ENCODE measurements around the gene KRTAP12-4. TPM values are rescaled to one million over a fixed set of nuclear protein-coding genes. Genes with fewer than 3 reads are reported as not detected.
"Not testable (repeated sequence)": the region's sequence is repeated elsewhere in the genome, so short reads cannot be mapped to it uniquely, and the experiment has no call there.

KRTAP12-4 gene
- total RNA-seq, 4 donors from 2014 or later = not detected

- H3K4me3 ChIP-seq = no peak overlapping the region
- H3K27ac ChIP-seq = no peak overlapping the region
- TF ChIP-seq POLR2AphosphoS5 (IDR thresholded peaks at IDR 0.05) (no peak), EP300 (IDR thresholded peaks at IDR 0.05) (no peak), CTCF (IDR thresholded peaks at IDR 0.05) (no peak), POLR2A (IDR thresholded peaks at IDR 0.05) (no peak)
- H3K9me3 ChIP-seq = peaks cover 0 to 37% (median 0%) of the 10 kb centered on the region in 3 donors
- ATAC-seq = no peak
- peaks cover 76% of the 10 kb centered on the region for H3K27me3 ChIP-seq
- 81 to 83% methylated on average over 8 to 10 of the region's 13 CpGs for WGBS, 2 donors (ENCODE audit: low coverage in 1 of 2)
- H3K4me1 ChIP-seq = no peaks in the 10 kb centered on the region
- H3K36me3 ChIP-seq = no peaks in the 10 kb centered on the region
Observed at GRCh38 chr21:44612669-44613229, 41.7 kb downstream of the KRTAP12-4 start.

GRCh38 chr21:44612029-44612486 is 42.4 kb downstream of the KRTAP12-4 start, which contains the start of gene KRTAP10-8:
TSS of gene KRTAP10-8 (plus strand) at chr21:44612079. CDS start at chr21:44612101, 22 bp downstream.
- ATAC-seq = no peak
- Histone ChIP-seq H3K4me1 (no peaks in the 10 kb centered on the region), H3K9me3 (peaks cover 0 to 37% (median 0%) of the 10 kb centered on the region in 3 donors), H3K36me3 (no peaks in the 10 kb centered on the region), H3K4me3 (no peak within 1 kb of the TSS), H3K27ac (no peak within 1 kb of the TSS), H3K27me3 (peaks cover 76% of the 10 kb centered on the region)
- TF ChIP-seq POLR2A (IDR thresholded peaks at IDR 0.05) (no peak), CTCF (IDR thresholded peaks at IDR 0.05) (no peak), EP300 (IDR thresholded peaks at IDR 0.05) (no peak), POLR2AphosphoS5 (IDR thresholded peaks at IDR 0.05) (no peak)
- WGBS, 2 donors (ENCODE audit: low coverage in 1 of 2) = 90% methylated on average over 2 of the region's 8 CpGs; no CpG with 5 or more reads in 1 of the 2 donors

- WGBS, 2 donors (ENCODE audit: low coverage in 1 of 2) = no CpG with 5 or more reads among the region's 4 CpGs
- H3K9me3 ChIP-seq = peaks cover 0 to 37% (median 0%) of the 10 kb centered on the region in 3 donors
- H3K27ac ChIP-seq = no peak overlapping the region
- ATAC-seq = no peak
- no peaks in the 10 kb centered on the region for H3K36me3 ChIP-seq
- peaks cover 76% of the 10 kb centered on the region for H3K27me3 ChIP-seq
- no peak overlapping the region for H3K4me3 ChIP-seq
- H3K4me1 ChIP-seq = no peaks in the 10 kb centered on the region
- TF ChIP-seq CTCF (IDR thresholded peaks at IDR 0.05) (no peak), POLR2AphosphoS5 (IDR thresholded peaks at IDR 0.05) (no peak), POLR2A (IDR thresholded peaks at IDR 0.05) (no peak), EP300 (IDR thresholded peaks at IDR 0.05) (no peak)
Observed at GRCh38 chr21:44611551-44611950, 42.9 kb downstream of the KRTAP12-4 start.

- 93 to 95% methylated on average over 4 of the region's 7 CpGs for WGBS, 2 donors (ENCODE audit: low coverage in 1 of 2)
- not testable (repeated sequence) for H3K4me3 ChIP-seq
Observed at GRCh38 chr21:44610157-44610843, 44.2 kb downstream of the KRTAP12-4 start.

GRCh38 chr21:44609193-44609592 is 45.3 kb downstream of the KRTAP12-4 start:
- H3K27ac ChIP-seq = no peak overlapping the region
- no peaks in the 10 kb centered on the region for H3K4me1 ChIP-seq
- H3K4me3 ChIP-seq = no peak overlapping the region
- TF ChIP-seq EP300 (IDR thresholded peaks at IDR 0.05) (no peak), CTCF (IDR thresholded peaks at IDR 0.05) (no peak), POLR2A (IDR thresholded peaks at IDR 0.05) (no peak), POLR2AphosphoS5 (IDR thresholded peaks at IDR 0.05) (no peak)
- ATAC-seq = no peak
- no peaks in the 10 kb centered on the region for H3K36me3 ChIP-seq
- peaks cover 70% of the 10 kb centered on the region for H3K27me3 ChIP-seq
- H3K9me3 ChIP-seq = peaks cover 0 to 37% (median 0%) of the 10 kb centered on the region in 3 donors

More at GRCh38 chr21:44610157-44610843, 44.2 kb downstream of the KRTAP12-4 start:
- not testable (repeated sequence) for H3K36me3 ChIP-seq, H3K27ac ChIP-seq, H3K4me1 ChIP-seq, ATAC-seq
- peaks cover 0 to 37% (median 0%) of the 10 kb centered on the region in 3 donors for H3K9me3 ChIP-seq
- H3K27me3 ChIP-seq = peaks cover 73% of the 10 kb centered on the region
